Panc1 (cell line): ENCODE results near the gene VTI1B. TPM values are rescaled to one million over a fixed set of nuclear protein-coding genes. Genes with fewer than 3 reads are reported as not detected.

ENCODE experiments used
- ATAC-seq: fragments of 200-7000 bp; cut with Tn5 transposase; 2 replicates; pipeline ENCODE4 v1.9.1; 2020; ENCODE audit warnings: mild to moderate bottlenecking, moderate library complexity
- BruUV-seq: library from RNA; stranded (reverse); fragments of 400-500 nt; replicated peaks from 2 replicates; lab custom pipeline; 2021; lab: Mats Ljungman, UMichigan
- CTCF ChIA-PET: fragments of 300-600 bp; sonication (Branson Sonifier 250); formaldehyde crosslinking; loops from one replicate; lab custom pipeline; 2022; ENCODE audit warnings: antibody characterized with exemption; lab: Charles Lee
- POLR2A ChIA-PET: fragments of 300-600 bp; sonication (Branson Sonifier 250); formaldehyde crosslinking; loops from one replicate; lab custom pipeline; 2022; ENCODE audit warnings: antibody characterized with exemption; lab: Charles Lee
- DNase-seq: peaks from one replicate; pipeline ENCODE4 v3.0.0-alpha.2; 2010; ENCODE audit warnings: low read depth, low spot score
- H3K27ac ChIP-seq: 2 replicates; pipeline ENCODE4 v1.5.1; 2011; ENCODE audit warnings: mild to moderate bottlenecking, low read length, inconsistent platforms
- H3K27me3 ChIP-seq: fragments of 200-500 bp; sonication (Bioruptor generic); 2 replicates; pipeline ENCODE4 v1.6.0; 2014; ENCODE audit warnings: low read length, inconsistent platforms; ENCODE audit not compliant: control insufficient read depth, insufficient read depth
- H3K36me3 ChIP-seq: fragments of 200-500 bp; sonication (Bioruptor generic); 2 replicates; pipeline ENCODE4 v1.5.1; 2014; ENCODE audit warnings: inconsistent platforms, mild to moderate bottlenecking, low read length, moderate library complexity; ENCODE audit not compliant: control insufficient read depth, insufficient read depth
- H3K4me1 ChIP-seq: 2 replicates; pipeline ENCODE4 v1.5.1; 2011; ENCODE audit warnings: inconsistent platforms, mild to moderate bottlenecking, low read length, moderate library complexity; ENCODE audit not compliant: control insufficient read depth, insufficient read depth
- H3K4me3 ChIP-seq, 2 experiments: 2 replicates each; pipeline ENCODE4 v1.5.1; 2011 to 2012; ENCODE audit warnings: low read depth in 2 of 2, low read length in 2 of 2, mild to moderate bottlenecking in 2 of 2, inconsistent platforms in 1 of 2, moderate library complexity in 1 of 2
- H3K9me3 ChIP-seq: fragments of 200-500 bp; sonication (Bioruptor generic); 2 replicates; pipeline ENCODE4 v1.5.1; 2014; ENCODE audit warnings: low read depth, mild to moderate bottlenecking, inconsistent platforms, low read length, moderate library complexity; ENCODE audit not compliant: control insufficient read depth, insufficient read depth
- POLR2AphosphoS5 ChIP-seq: IDR thresholded peaks from 2 replicates; pipeline ENCODE4 v1.6.1; 2012; ENCODE audit warnings: mild to moderate bottlenecking, low read depth, low read length, moderate library complexity
- SIN3A ChIP-seq: IDR thresholded peaks from 2 replicates; pipeline ENCODE4 v1.6.1; 2012; ENCODE audit warnings: low read depth, mild to moderate bottlenecking, low read length, moderate library complexity, borderline replicate concordance; ENCODE audit not compliant: insufficient read depth
- TCF7L2 ChIP-seq: IDR thresholded peaks from 2 replicates; pipeline ENCODE4 v1.6.1; 2011; ENCODE audit warnings: mild to moderate bottlenecking, low read depth, low read length, inconsistent platforms
- in situ Hi-C: cut with HindIII; loops from 2 replicates; pipeline ENCODE4 v1.10.0; 2016; ENCODE audit warnings: low sequenced_read_pairs, low pct_unique_long_range_greater_than_20kb
- intact Hi-C: fragments of 100-400 bp; cut with micrococcal nuclease; formaldehyde crosslinking; loops from one replicate; pipeline ENCODE4 v1.10.0; 2022; ENCODE audit not compliant: unreplicated experiment
- total RNA-seq: library from RNA; stranded (reverse); gene quantifications from one replicate; pipeline ENCODE4 v1.2.1, GENCODE V29; 2021; ENCODE audit not compliant: unreplicated experiment
- TF ChIP-seq, protein P1 (sequence below), 2 experiments: IDR thresholded peaks; 2 replicates each; pipeline ENCODE4 v1.6.1; 2011 to 2012; ENCODE audit warnings: low read depth in 2 of 2, control low read depth in 1 of 2, low read length in 1 of 2, mild to moderate bottlenecking in 1 of 2, moderate library complexity in 1 of 2; ENCODE audit not compliant: insufficient read depth in 1 of 2
- TF ChIP-seq, protein P2 (sequence below): fragments of 450-650 bp; IDR thresholded peaks from 2 replicates; pipeline ENCODE4 v1.5.1; 2017; ENCODE audit warnings: mild to moderate bottlenecking

The VTI1B gene
- total RNA-seq, 1 experiment from 2014 or later = 84.9 TPM

DNA sequence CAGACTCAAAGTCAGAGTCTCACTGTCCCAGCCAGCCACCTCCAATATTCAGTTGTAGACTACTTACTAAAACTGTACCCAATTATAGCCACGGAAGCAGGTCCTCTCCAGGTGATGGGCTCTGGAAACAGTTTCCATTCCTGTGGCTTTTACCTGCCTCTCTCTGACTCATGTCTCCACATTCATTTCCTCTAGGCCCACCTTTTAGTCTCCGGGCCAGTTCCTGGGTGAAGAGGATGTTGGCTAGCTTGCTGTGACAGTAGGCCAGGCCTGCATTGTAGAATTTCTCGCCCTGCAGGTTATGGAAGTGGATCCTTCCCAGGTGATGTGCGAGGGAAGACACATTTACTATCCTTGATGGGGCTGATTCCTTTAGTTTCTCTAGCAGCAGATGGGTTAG, 15.6 kb upstream of the VTI1B start:
- Histone ChIP-seq H3K4me1 (no peaks in the 10 kb centered on the region; the same call in 1 of the 2 replicates), H3K27ac (no peak overlapping the region), H3K36me3 (peaks cover 8% of the 10 kb centered on the region; the same call in 1 of the 2 replicates), H3K9me3 (no peaks in the 10 kb centered on the region), H3K27me3 (no peaks in the 10 kb centered on the region), H3K4me3 (no peak overlapping the region)
- ChIA-PET POLR2A (no interaction called here), CTCF (no interaction called here)
- TF ChIP-seq, protein P1, sequence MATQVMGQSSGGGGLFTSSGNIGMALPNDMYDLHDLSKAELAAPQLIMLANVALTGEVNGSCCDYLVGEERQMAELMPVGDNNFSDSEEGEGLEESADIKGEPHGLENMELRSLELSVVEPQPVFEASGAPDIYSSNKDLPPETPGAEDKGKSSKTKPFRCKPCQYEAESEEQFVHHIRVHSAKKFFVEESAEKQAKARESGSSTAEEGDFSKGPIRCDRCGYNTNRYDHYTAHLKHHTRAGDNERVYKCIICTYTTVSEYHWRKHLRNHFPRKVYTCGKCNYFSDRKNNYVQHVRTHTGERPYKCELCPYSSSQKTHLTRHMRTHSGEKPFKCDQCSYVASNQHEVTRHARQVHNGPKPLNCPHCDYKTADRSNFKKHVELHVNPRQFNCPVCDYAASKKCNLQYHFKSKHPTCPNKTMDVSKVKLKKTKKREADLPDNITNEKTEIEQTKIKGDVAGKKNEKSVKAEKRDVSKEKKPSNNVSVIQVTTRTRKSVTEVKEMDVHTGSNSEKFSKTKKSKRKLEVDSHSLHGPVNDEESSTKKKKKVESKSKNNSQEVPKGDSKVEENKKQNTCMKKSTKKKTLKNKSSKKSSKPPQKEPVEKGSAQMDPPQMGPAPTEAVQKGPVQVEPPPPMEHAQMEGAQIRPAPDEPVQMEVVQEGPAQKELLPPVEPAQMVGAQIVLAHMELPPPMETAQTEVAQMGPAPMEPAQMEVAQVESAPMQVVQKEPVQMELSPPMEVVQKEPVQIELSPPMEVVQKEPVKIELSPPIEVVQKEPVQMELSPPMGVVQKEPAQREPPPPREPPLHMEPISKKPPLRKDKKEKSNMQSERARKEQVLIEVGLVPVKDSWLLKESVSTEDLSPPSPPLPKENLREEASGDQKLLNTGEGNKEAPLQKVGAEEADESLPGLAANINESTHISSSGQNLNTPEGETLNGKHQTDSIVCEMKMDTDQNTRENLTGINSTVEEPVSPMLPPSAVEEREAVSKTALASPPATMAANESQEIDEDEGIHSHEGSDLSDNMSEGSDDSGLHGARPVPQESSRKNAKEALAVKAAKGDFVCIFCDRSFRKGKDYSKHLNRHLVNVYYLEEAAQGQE (IDR thresholded peaks at IDR 0.05; ENCODE audit: insufficient read depth in 1 of 2, low read depth in 2 of 2, low read length in 1 of 2) = no peak
- TF ChIP-seq SIN3A (no peak), POLR2AphosphoS5 (no peak), TCF7L2 (no peak)
- TF ChIP-seq, protein P2, sequence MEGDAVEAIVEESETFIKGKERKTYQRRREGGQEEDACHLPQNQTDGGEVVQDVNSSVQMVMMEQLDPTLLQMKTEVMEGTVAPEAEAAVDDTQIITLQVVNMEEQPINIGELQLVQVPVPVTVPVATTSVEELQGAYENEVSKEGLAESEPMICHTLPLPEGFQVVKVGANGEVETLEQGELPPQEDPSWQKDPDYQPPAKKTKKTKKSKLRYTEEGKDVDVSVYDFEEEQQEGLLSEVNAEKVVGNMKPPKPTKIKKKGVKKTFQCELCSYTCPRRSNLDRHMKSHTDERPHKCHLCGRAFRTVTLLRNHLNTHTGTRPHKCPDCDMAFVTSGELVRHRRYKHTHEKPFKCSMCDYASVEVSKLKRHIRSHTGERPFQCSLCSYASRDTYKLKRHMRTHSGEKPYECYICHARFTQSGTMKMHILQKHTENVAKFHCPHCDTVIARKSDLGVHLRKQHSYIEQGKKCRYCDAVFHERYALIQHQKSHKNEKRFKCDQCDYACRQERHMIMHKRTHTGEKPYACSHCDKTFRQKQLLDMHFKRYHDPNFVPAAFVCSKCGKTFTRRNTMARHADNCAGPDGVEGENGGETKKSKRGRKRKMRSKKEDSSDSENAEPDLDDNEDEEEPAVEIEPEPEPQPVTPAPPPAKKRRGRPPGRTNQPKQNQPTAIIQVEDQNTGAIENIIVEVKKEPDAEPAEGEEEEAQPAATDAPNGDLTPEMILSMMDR = no peak
- in situ Hi-C loops = no loop called here
- DNase-seq (no peak), ATAC-seq (no peak)
- intact Hi-C loops = no loop called here
- no TSS peak for BruUV-seq

GRCh38 chr14:67683842-67684241, 9.4 kb upstream of the VTI1B start:
- ATAC-seq = no peak
- Histone ChIP-seq H3K4me3 (no peak overlapping the region), H3K9me3 (no peaks in the 10 kb centered on the region), H3K27ac (no peak overlapping the region), H3K27me3 (no peaks in the 10 kb centered on the region), H3K4me1 (no peaks in the 10 kb centered on the region), H3K36me3 (peaks cover 6% of the 10 kb centered on the region; the same call in 1 of the 2 replicates)
- BruUV-seq = TSS peak; percentile 6
- CTCF ChIA-PET = interaction anchor here (0.7 kb wide), 1 partner anchor 54 kb away, joined by 5 read pairs; no protein-coding TSS in a partner anchor
- TF ChIP-seq SIN3A (no peak), POLR2AphosphoS5 (no peak), TCF7L2 (no peak)
- TF ChIP-seq, protein P2 = no peak
- intact Hi-C loops = no loop called here
- DNase-seq = no peak
- POLR2A ChIA-PET = no interaction called here
- in situ Hi-C loops = no loop called here
